Measurements from ENCODE around the gene BEX4.
A peak's percentile ranks its signal among the peaks of the same experiment; 100 is the strongest.

Gene BEX4

GRCh38 chrX:103236296-103236695, 21.4 kb downstream of the BEX4 start:
- DNase-seq (ENCODE audit: low spot score) = no peak

- DNase-seq (ENCODE audit: low spot score) = no peak
Observed at GRCh38 chrX:103240155-103240554, 25.2 kb downstream of the BEX4 start.

GRCh38 chrX:103248553-103248952, 33.6 kb downstream of the BEX4 start:
- DNase-seq (ENCODE audit: low spot score) = no peak

GRCh38 chrX:103249805-103250204, 34.9 kb downstream of the BEX4 start:
- DNase-seq (ENCODE audit: low spot score) = no peak

- no peak for DNase-seq (ENCODE audit: low spot score)
Observed at GRCh38 chrX:103250977-103251376, 36.1 kb downstream of the BEX4 start.

GRCh38 chrX:103253608-103254007, 38.7 kb downstream of the BEX4 start:
- no peak for DNase-seq (ENCODE audit: low spot score)

- DNase-seq (ENCODE audit: low spot score) = peak; percentile 66
Observed at GRCh38 chrX:103254171-103254824, 39.4 kb downstream of the BEX4 start.

GRCh38 chrX:103254921-103255493, 40.1 kb downstream of the BEX4 start, which contains the start of gene TCEAL8:
Gene TCEAL8 (minus strand): TSS chrX:103255155. CDS start chrX:103253979, 1,176 bp downstream.
- peak; percentile 71 for DNase-seq (ENCODE audit: low spot score)

GRCh38 chrX:103256651-103257050, 41.7 kb downstream of the BEX4 start:
- DNase-seq (ENCODE audit: low spot score) = no peak

- no peak for DNase-seq (ENCODE audit: low spot score)
Observed at GRCh38 chrX:103258275-103258674, 43.4 kb downstream of the BEX4 start.

Measured in SK-N-DZ (cell line).